CD1c-positive myeloid dendritic cell (primary cell): ENCODE results near the gene RNF213.
"Not testable (repeated sequence)": the region's sequence is repeated elsewhere in the genome, so short reads cannot be mapped to it uniquely, and the experiment has no call there.

ENCODE experiments used
- DNase-seq: peaks from one replicate; pipeline ENCODE4 v3.0.0-alpha.2; 2016; ENCODE audit errors: extremely low spot score

The RNF213 gene

GRCh38 chr17:80318166-80318565 lies 57.5 kb downstream of the RNF213 start:
- DNase-seq = no peak

- no peak for DNase-seq
These were observed 58.8 kb downstream of the RNF213 start for GRCh38 chr17:80319262-80319998.

- no peak for DNase-seq
These were observed 59.3 kb downstream of the RNF213 start for GRCh38 chr17:80319999-80320344.

- DNase-seq = no peak
These were observed 59.8 kb downstream of the RNF213 start for GRCh38 chr17:80320496-80320895.

- no peak for DNase-seq
These were observed 62.2 kb downstream of the RNF213 start for GRCh38 chr17:80322864-80323263.

- peak; percentile 3 for DNase-seq
These were observed 63.3 kb downstream of the RNF213 start for GRCh38 chr17:80323982-80324381.

GRCh38 chr17:80327518-80327917 lies 66.9 kb downstream of the RNF213 start:
- DNase-seq = peak; percentile 79

- peak; percentile 53 for DNase-seq
These were observed 68.2 kb downstream of the RNF213 start for GRCh38 chr17:80328634-80329380.

GRCh38 chr17:80329421-80329820 lies 68.8 kb downstream of the RNF213 start:
- DNase-seq = not testable (repeated sequence)

GRCh38 chr17:80330276-80330675 lies 69.6 kb downstream of the RNF213 start:
- no peak for DNase-seq

- not testable (repeated sequence) for DNase-seq
These were observed 70.3 kb downstream of the RNF213 start for GRCh38 chr17:80330938-80331337.

- no peak for DNase-seq
These were observed 71.2 kb downstream of the RNF213 start for GRCh38 chr17:80331820-80332219.

- no peak for DNase-seq
These were observed 76.7 kb downstream of the RNF213 start for GRCh38 chr17:80337195-80337895.

GRCh38 chr17:80339118-80339517 lies 78.5 kb downstream of the RNF213 start:
- no peak for DNase-seq

GRCh38 chr17:80339731-80340456 lies 79.2 kb downstream of the RNF213 start:
- no peak for DNase-seq

- no peak for DNase-seq
These were observed 84.7 kb downstream of the RNF213 start for GRCh38 chr17:80345321-80345720.

GRCh38 chr17:80345841-80346497 lies 85.3 kb downstream of the RNF213 start:
- DNase-seq = no peak

GRCh38 chr17:80346498-80347275 lies 86.0 kb downstream of the RNF213 start:
- no peak for DNase-seq

- DNase-seq = no peak
These were observed 86.9 kb downstream of the RNF213 start for GRCh38 chr17:80347536-80347935.

- DNase-seq = no peak
These were observed 87.3 kb downstream of the RNF213 start for GRCh38 chr17:80347948-80348351.
